Neural cell (in vitro differentiated cells): ENCODE measurements around the gene STARD7. TPM values are rescaled to one million over a fixed set of nuclear protein-coding genes. Genes with fewer than 3 reads are reported as not detected.
"Not testable (repeated sequence)": the region's sequence is repeated elsewhere in the genome, so short reads cannot be mapped to it uniquely, and the experiment has no call there.

Experiments
- H2AFZ ChIP-seq: fragments of 200-600, 300-800 bp; sonication (generic), shearing (Covaris generic); 2 replicates; pipeline ENCODE4 v1.6.0; 2014; ENCODE audit warnings: low read depth, mild to moderate bottlenecking, antibody characterized with exemption, low read length, moderate library complexity
- H3F3A ChIP-seq: fragments of 200-600 bp; shearing (Covaris generic); 2 replicates; pipeline ENCODE4 v1.6.1; 2016; ENCODE audit warnings: mild to moderate bottlenecking, moderate library complexity, mixed read lengths, antibody characterized with exemption, low read length; ENCODE audit not compliant: insufficient read depth, poor library complexity, severe bottlenecking
- H3K27ac ChIP-seq: fragments of 200-600, 300-800 bp; sonication (generic), shearing (Covaris generic); 2 replicates; pipeline ENCODE4 v1.5.1; 2014; ENCODE audit warnings: mild to moderate bottlenecking, low read length, moderate library complexity
- H3K27me3 ChIP-seq: fragments of 300-800, 200-600 bp; sonication (generic), shearing (Covaris generic); 2 replicates; pipeline ENCODE4 v1.6.0; 2014; ENCODE audit warnings: mild to moderate bottlenecking, low read depth, low read length, moderate library complexity; ENCODE audit not compliant: insufficient read depth
- H3K36me3 ChIP-seq: fragments of 300-800, 200-600 bp; sonication (generic), shearing (Covaris generic); 2 replicates; pipeline ENCODE4 v1.5.1; 2014; ENCODE audit warnings: mild to moderate bottlenecking, antibody characterized with exemption, low read length, moderate library complexity; ENCODE audit not compliant: insufficient read depth
- H3K4me2 ChIP-seq: fragments of 300-800, 200-600 bp; sonication (generic), shearing (Covaris generic); 2 replicates; pipeline ENCODE4 v1.6.0; 2014; ENCODE audit warnings: mild to moderate bottlenecking, low read length
- H3K4me3 ChIP-seq: fragments of 300-800, 200-600 bp; sonication (generic), shearing (Covaris generic); 2 replicates; pipeline ENCODE4 v1.5.1; 2014; ENCODE audit warnings: mild to moderate bottlenecking, low read length, moderate library complexity
- H3K79me2 ChIP-seq: fragments of 200-600 bp; shearing (Covaris generic); replicated peaks from 2 replicates; pipeline ENCODE4 v1.6.0; 2014; ENCODE audit warnings: mild to moderate bottlenecking, low read length, moderate library complexity; ENCODE audit not compliant: insufficient read depth
- H3K9ac ChIP-seq: fragments of 300-800, 200-600 bp; sonication (generic), shearing (Covaris generic); 2 replicates; pipeline ENCODE4 v1.6.1; 2016; ENCODE audit warnings: mild to moderate bottlenecking, low read length, mixed read lengths
- H3K9me2 ChIP-seq: fragments of 200-600 bp; shearing (Covaris generic); 2 replicates; pipeline ENCODE4 v1.6.1; 2016; ENCODE audit warnings: mild to moderate bottlenecking, low read length, mixed read lengths; ENCODE audit not compliant: insufficient read depth
- H3K9me3 ChIP-seq: fragments of 200-600, 300-800 bp; sonication (generic), shearing (Covaris generic); 2 replicates; pipeline ENCODE4 v1.6.1; 2016; ENCODE audit warnings: mild to moderate bottlenecking, mixed run types, low read length, moderate library complexity, mixed read lengths
- H4K20me1 ChIP-seq: fragments of 200-600 bp; shearing (Covaris generic); 2 replicates; pipeline ENCODE4 v1.6.1; 2016; ENCODE audit warnings: mild to moderate bottlenecking, mixed run types; ENCODE audit not compliant: insufficient read depth
- EP300 ChIP-seq: fragments of 450-650 bp; conservative IDR thresholded peaks from 2 replicates; pipeline ENCODE4 v1.6.1; 2014; ENCODE audit warnings: antibody characterized with exemption, mild to moderate bottlenecking, moderate library complexity; ENCODE audit not compliant: poor library complexity, severe bottlenecking
- EZH2 ChIP-seq: fragments of 200-600, 300-800 bp; shearing (Covaris generic), sonication (generic); IDR thresholded peaks from 2 replicates; pipeline ENCODE4 v1.6.1; 2014; ENCODE audit warnings: antibody characterized with exemption, low read length, borderline replicate concordance, mild to moderate bottlenecking; ENCODE audit not compliant: insufficient read depth, poor library complexity, severe bottlenecking
- MXI1 ChIP-seq: fragments of 450-650 bp; conservative IDR thresholded peaks from 2 replicates; pipeline ENCODE4 v1.6.1; 2014; ENCODE audit warnings: antibody characterized with exemption, mild to moderate bottlenecking; ENCODE audit not compliant: poor library complexity, severe bottlenecking
- POLR2AphosphoS5 ChIP-seq: IDR thresholded peaks from 2 replicates; pipeline ENCODE4 v1.6.1; 2012
- RAD21 ChIP-seq: fragments of 450-650 bp; conservative IDR thresholded peaks from 2 replicates; pipeline ENCODE4 v1.6.1; 2014; ENCODE audit warnings: antibody characterized with exemption, mild to moderate bottlenecking, moderate library complexity
- SMC3 ChIP-seq: fragments of 450-650 bp; conservative IDR thresholded peaks from 2 replicates; pipeline ENCODE4 v1.6.1; 2014; ENCODE audit warnings: antibody characterized with exemption, mild to moderate bottlenecking, moderate library complexity; ENCODE audit not compliant: poor library complexity
- TAF1 ChIP-seq: IDR thresholded peaks from 2 replicates; pipeline ENCODE4 v1.6.1; 2012; ENCODE audit warnings: low read depth
- polyA plus RNA-seq: library from polyadenylated mRNA; depleted of rRNA; stranded (reverse); fragments of >200 nt; gene quantifications from 2 replicates; pipeline ENCODE4 v1.2.3, GENCODE V29; 2014
- TF ChIP-seq, protein P1 (sequence below): IDR thresholded peaks from 2 replicates; pipeline ENCODE4 v1.6.1; 2012; ENCODE audit warnings: borderline replicate concordance
- TF ChIP-seq, protein P2 (sequence below): fragments of 450-650 bp; IDR thresholded peaks from 2 replicates; pipeline ENCODE4 v1.5.1; 2014; ENCODE audit warnings: antibody characterized with exemption, mild to moderate bottlenecking, moderate library complexity; ENCODE audit not compliant: poor library complexity, severe bottlenecking

Gene STARD7
- polyA plus RNA-seq, 1 donor from 2014 or later: 155 TPM

DNA sequence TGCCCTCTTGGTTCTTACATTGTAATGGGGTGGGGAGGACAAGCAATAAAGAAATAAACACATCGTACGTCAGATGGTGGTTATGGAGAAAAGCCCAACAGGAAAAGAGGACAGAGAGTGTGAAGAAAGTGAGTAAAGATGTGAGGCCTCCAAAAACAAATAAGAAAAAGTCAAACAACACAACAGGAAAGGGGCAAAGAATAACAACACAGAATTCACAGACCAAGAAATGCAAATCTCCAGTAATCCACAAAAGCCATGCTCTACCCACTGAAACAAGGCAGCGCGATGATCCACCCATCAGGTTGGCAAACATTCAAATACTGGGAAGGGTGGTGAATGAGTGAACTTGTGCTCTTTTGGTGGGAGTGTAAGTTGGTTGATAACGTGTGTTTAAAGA, 46.7 kb downstream of the STARD7 start:
- H3F3A ChIP-seq: no peaks in the 10 kb centered on the region
- H3K9me3 ChIP-seq: no peaks in the 10 kb centered on the region
- H3K9me2 ChIP-seq: no peaks in the 10 kb centered on the region
- no peak overlapping the region for H3K9ac ChIP-seq
- no peak overlapping the region for H3K27ac ChIP-seq
- no peaks in the 10 kb centered on the region for H3K27me3 ChIP-seq
- TF ChIP-seq, protein P1, sequence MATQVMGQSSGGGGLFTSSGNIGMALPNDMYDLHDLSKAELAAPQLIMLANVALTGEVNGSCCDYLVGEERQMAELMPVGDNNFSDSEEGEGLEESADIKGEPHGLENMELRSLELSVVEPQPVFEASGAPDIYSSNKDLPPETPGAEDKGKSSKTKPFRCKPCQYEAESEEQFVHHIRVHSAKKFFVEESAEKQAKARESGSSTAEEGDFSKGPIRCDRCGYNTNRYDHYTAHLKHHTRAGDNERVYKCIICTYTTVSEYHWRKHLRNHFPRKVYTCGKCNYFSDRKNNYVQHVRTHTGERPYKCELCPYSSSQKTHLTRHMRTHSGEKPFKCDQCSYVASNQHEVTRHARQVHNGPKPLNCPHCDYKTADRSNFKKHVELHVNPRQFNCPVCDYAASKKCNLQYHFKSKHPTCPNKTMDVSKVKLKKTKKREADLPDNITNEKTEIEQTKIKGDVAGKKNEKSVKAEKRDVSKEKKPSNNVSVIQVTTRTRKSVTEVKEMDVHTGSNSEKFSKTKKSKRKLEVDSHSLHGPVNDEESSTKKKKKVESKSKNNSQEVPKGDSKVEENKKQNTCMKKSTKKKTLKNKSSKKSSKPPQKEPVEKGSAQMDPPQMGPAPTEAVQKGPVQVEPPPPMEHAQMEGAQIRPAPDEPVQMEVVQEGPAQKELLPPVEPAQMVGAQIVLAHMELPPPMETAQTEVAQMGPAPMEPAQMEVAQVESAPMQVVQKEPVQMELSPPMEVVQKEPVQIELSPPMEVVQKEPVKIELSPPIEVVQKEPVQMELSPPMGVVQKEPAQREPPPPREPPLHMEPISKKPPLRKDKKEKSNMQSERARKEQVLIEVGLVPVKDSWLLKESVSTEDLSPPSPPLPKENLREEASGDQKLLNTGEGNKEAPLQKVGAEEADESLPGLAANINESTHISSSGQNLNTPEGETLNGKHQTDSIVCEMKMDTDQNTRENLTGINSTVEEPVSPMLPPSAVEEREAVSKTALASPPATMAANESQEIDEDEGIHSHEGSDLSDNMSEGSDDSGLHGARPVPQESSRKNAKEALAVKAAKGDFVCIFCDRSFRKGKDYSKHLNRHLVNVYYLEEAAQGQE: no peak
- TF ChIP-seq POLR2AphosphoS5 (no peak), EZH2 (no peak), RAD21 (no peak), TAF1 (no peak), SMC3 (no peak), EP300 (no peak), MXI1 (no peak)
- TF ChIP-seq, protein P2, sequence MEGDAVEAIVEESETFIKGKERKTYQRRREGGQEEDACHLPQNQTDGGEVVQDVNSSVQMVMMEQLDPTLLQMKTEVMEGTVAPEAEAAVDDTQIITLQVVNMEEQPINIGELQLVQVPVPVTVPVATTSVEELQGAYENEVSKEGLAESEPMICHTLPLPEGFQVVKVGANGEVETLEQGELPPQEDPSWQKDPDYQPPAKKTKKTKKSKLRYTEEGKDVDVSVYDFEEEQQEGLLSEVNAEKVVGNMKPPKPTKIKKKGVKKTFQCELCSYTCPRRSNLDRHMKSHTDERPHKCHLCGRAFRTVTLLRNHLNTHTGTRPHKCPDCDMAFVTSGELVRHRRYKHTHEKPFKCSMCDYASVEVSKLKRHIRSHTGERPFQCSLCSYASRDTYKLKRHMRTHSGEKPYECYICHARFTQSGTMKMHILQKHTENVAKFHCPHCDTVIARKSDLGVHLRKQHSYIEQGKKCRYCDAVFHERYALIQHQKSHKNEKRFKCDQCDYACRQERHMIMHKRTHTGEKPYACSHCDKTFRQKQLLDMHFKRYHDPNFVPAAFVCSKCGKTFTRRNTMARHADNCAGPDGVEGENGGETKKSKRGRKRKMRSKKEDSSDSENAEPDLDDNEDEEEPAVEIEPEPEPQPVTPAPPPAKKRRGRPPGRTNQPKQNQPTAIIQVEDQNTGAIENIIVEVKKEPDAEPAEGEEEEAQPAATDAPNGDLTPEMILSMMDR: no peak
- H3K4me2 ChIP-seq: no peak overlapping the region
- H4K20me1 ChIP-seq: no peaks in the 10 kb centered on the region
- no peak overlapping the region for H3K4me3 ChIP-seq
- H3K79me2 ChIP-seq: no peaks in the 10 kb centered on the region
- no peak overlapping the region for H2AFZ ChIP-seq
- no peaks in the 10 kb centered on the region for H3K36me3 ChIP-seq

GRCh38 chr2:96160366-96160765, 48.3 kb downstream of the STARD7 start:
- H3K9me3 ChIP-seq, H3K4me2 ChIP-seq, H3K9ac ChIP-seq, H3F3A ChIP-seq, H3K9me2 ChIP-seq, H3K27ac ChIP-seq, H3K36me3 ChIP-seq, H3K79me2 ChIP-seq, H2AFZ ChIP-seq, H3K27me3 ChIP-seq, H3K4me3 ChIP-seq, H4K20me1 ChIP-seq: not testable (repeated sequence)

DNA sequence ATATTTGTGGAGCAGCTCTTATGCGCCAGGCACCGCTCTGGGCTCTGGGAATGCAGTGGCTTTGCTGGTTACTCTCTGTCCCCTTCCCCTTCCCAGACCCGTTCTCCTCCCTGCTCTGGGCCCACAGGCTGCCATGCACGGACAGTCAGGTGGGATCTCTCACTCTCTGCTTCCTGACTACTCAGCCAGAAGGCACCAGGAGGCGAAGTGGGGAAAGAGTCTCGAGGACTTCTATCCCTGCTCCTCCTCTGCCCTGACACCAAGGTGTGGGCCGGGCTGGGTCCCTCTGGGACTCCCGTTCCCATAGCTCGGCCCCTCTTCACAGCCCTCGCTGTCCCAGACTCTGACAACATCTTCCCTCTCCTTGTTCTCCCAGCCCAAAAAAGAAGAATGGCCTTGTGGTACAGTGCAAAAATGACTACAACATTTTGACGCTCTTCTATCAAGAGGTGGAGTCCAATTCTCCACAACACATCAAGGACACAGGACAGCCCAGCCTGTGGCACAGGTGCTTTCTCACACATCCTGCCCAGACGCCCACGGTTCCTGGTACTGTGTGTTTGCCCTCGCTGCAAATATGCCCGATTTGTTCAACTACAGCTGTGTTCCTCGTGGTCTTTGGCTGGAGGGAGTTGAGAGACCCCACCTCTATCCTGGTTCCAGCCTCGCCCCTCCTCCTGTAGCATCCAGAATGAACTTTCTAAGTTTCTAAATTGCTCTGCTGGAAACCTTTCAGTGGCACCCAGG, 49.4 kb downstream of the STARD7 start:
- Histone ChIP-seq H3K4me2 (no peak overlapping the region), H4K20me1 (no peaks in the 10 kb centered on the region), H3K9me2 (no peaks in the 10 kb centered on the region), H2AFZ (no peak overlapping the region), H3K27ac (no peak overlapping the region), H3K4me3 (no peak overlapping the region), H3K9ac (no peak overlapping the region), H3K36me3 (no peaks in the 10 kb centered on the region), H3K79me2 (no peaks in the 10 kb centered on the region), H3K9me3 (no peaks in the 10 kb centered on the region), H3F3A (no peaks in the 10 kb centered on the region), H3K27me3 (no peaks in the 10 kb centered on the region)
- TF ChIP-seq SMC3: no peak
- TF ChIP-seq, protein P2: no peak
- TF ChIP-seq POLR2AphosphoS5: no peak
- TF ChIP-seq, protein P1: no peak
- TF ChIP-seq EP300: no peak
- TF ChIP-seq EZH2: no peak
